Stimulated activated CD8-positive, alpha-beta memory T cell treated with anti-CD3 and anti-CD28 coated beads, Interleukin-15, amount 100 ng/mL, for 24 hours (primary cell): ENCODE measurements around the gene DNM3.

Experiments used
- DNase-seq: peaks from one replicate; pipeline ENCODE4 v3.0.0-alpha.2; 2020; ENCODE audit warnings: low read depth

Gene DNM3

GRCh38 chr1:171869097-171869496 lies 27.8 kb downstream of the DNM3 start:
- DNase-seq, result no peak

- DNase-seq, result no peak
These were observed 30.6 kb downstream of the DNM3 start for GRCh38 chr1:171871848-171872247.

GRCh38 chr1:171872430-171872829 lies 31.1 kb downstream of the DNM3 start:
- DNase-seq, result no peak

GRCh38 chr1:171873664-171874063 lies 32.4 kb downstream of the DNM3 start:
- no peak for DNase-seq

GRCh38 chr1:171877701-171878100 lies 36.4 kb downstream of the DNM3 start:
- DNase-seq, result no peak

GRCh38 chr1:171879556-171879955 lies 38.3 kb downstream of the DNM3 start:
- no peak for DNase-seq

- DNase-seq, result no peak
These were observed 40.1 kb downstream of the DNM3 start for GRCh38 chr1:171881442-171881841.

- DNase-seq, result no peak
These were observed 42.6 kb downstream of the DNM3 start for GRCh38 chr1:171883849-171884248.

GRCh38 chr1:171884475-171884874 lies 43.2 kb downstream of the DNM3 start:
- DNase-seq, result no peak

- DNase-seq, result no peak
These were observed 48.8 kb downstream of the DNM3 start for GRCh38 chr1:171890131-171890530.

GRCh38 chr1:171896936-171897703 lies 55.8 kb downstream of the DNM3 start:
- no peak for DNase-seq

GRCh38 chr1:171898941-171899340 lies 57.6 kb downstream of the DNM3 start:
- no peak for DNase-seq

GRCh38 chr1:171899838-171900237 lies 58.5 kb downstream of the DNM3 start:
- no peak for DNase-seq

- DNase-seq, result no peak
These were observed 59.9 kb downstream of the DNM3 start for GRCh38 chr1:171901245-171901644.

GRCh38 chr1:171902527-171902926 lies 61.2 kb downstream of the DNM3 start:
- no peak for DNase-seq

GRCh38 chr1:171904778-171905450 lies 63.6 kb downstream of the DNM3 start:
- no peak for DNase-seq

GRCh38 chr1:171909711-171910110 lies 68.4 kb downstream of the DNM3 start:
- no peak for DNase-seq

GRCh38 chr1:171910786-171911185 lies 69.5 kb downstream of the DNM3 start:
- DNase-seq, result no peak

- no peak for DNase-seq
These were observed 70.2 kb downstream of the DNM3 start for GRCh38 chr1:171911506-171911905.

GRCh38 chr1:171912509-171913175 lies 71.3 kb downstream of the DNM3 start:
- DNase-seq, result no peak

- no peak for DNase-seq
These were observed 72.1 kb downstream of the DNM3 start for GRCh38 chr1:171913385-171913784.

GRCh38 chr1:171916315-171916771 lies 75.0 kb downstream of the DNM3 start:
- no peak for DNase-seq

GRCh38 chr1:171917331-171917730 lies 76.0 kb downstream of the DNM3 start:
- no peak for DNase-seq
